HG02938 (cell line): ENCODE measurements around the gene KRTAP12-3.

Source experiments
- ATAC-seq: cut with Tn5 transposase; IDR thresholded peaks from one replicate; pipeline ENCODE4 v1.9.1; 2021; ENCODE audit warnings: mild to moderate bottlenecking, moderate library complexity; ENCODE audit not compliant: unreplicated experiment

KRTAP12-3 gene

GRCh38 chr21:44701023-44701400 is 43.3 kb downstream of the KRTAP12-3 start:
- ATAC-seq = no peak

- ATAC-seq = no peak
Measured at GRCh38 chr21:44701541-44701940, 43.8 kb downstream of the KRTAP12-3 start.

- ATAC-seq = no peak
Measured at GRCh38 chr21:44702111-44702972, 44.6 kb downstream of the KRTAP12-3 start.

GRCh38 chr21:44702973-44703730 is 45.4 kb downstream of the KRTAP12-3 start:
- ATAC-seq = no peak

GRCh38 chr21:44703731-44704635 is 46.3 kb downstream of the KRTAP12-3 start:
- no peak for ATAC-seq

GRCh38 chr21:44704636-44705001 is 46.9 kb downstream of the KRTAP12-3 start:
- no peak for ATAC-seq

GRCh38 chr21:44706026-44706705 is 48.4 kb downstream of the KRTAP12-3 start:
- ATAC-seq = no peak

- ATAC-seq = no peak
Measured at GRCh38 chr21:44706706-44707581, 49.2 kb downstream of the KRTAP12-3 start.
